Lung (tissue), 12 donors: Measurements from ENCODE around the gene PMM2. TPM values are rescaled to one million over a fixed set of nuclear protein-coding genes. Genes with fewer than 3 reads are reported as not detected.

Experiments used
- ATAC-seq: fragments of 200-7000 bp; cut with Tn5 transposase; one replicate; pipeline ENCODE4 v1.9.1; 2020; ENCODE audit warnings: moderate number of reproducible peaks; ENCODE audit not compliant: insufficient read depth, low FRiP score
- DNase-seq, 3 donors: peaks; one replicate each; pipeline ENCODE4 v3.0.0-alpha.2; 2013 to 2017
- H3K27ac ChIP-seq, 2 donors: one replicate each; pipeline ENCODE4 v1.5.1; 2013; ENCODE audit warnings: mild to moderate bottlenecking in 2 of 2, moderate library complexity in 2 of 2, control low read depth in 1 of 2, inconsistent platforms in 1 of 2, low read depth in 1 of 2, low read length in 1 of 2
- H3K27me3 ChIP-seq, 3 donors: one replicate each; pipeline ENCODE4 v1.5.1; 2013; ENCODE audit warnings: low read length in 2 of 3; ENCODE audit not compliant: control insufficient read depth in 3 of 3, insufficient read depth in 3 of 3
- H3K36me3 ChIP-seq, 4 donors: one replicate each; pipeline ENCODE4 v1.5.1; 2013; ENCODE audit warnings: low read length in 4 of 4, mild to moderate bottlenecking in 1 of 4, moderate library complexity in 1 of 4; ENCODE audit not compliant: control insufficient read depth in 4 of 4, insufficient read depth in 4 of 4
- H3K4me1 ChIP-seq, 5 donors: one replicate each; pipeline ENCODE4 v1.5.1; 2013; ENCODE audit warnings: low read length in 5 of 5, mild to moderate bottlenecking in 2 of 5, moderate library complexity in 1 of 5; ENCODE audit not compliant: control insufficient read depth in 5 of 5, insufficient read depth in 5 of 5
- H3K4me3 ChIP-seq: one replicate; pipeline ENCODE4 v1.5.1; 2013; ENCODE audit warnings: mild to moderate bottlenecking, control low read depth, moderate library complexity
- H3K9ac ChIP-seq, 2 donors: one replicate each; pipeline ENCODE4 v1.5.1; 2013; ENCODE audit warnings: low read length in 2 of 2, control low read depth in 1 of 2; ENCODE audit not compliant: insufficient read depth in 1 of 2
- H3K9me3 ChIP-seq, 4 donors: one replicate each; pipeline ENCODE4 v1.5.1; 2013; ENCODE audit warnings: low read length in 3 of 4, mild to moderate bottlenecking in 1 of 4, moderate library complexity in 1 of 4; ENCODE audit not compliant: control insufficient read depth in 4 of 4, insufficient read depth in 3 of 4
- whole genome bisulfite sequencing, 2 donors: extraction: QIAGEN DNeasy Blood & Tissue Kit; methylation state at CpG; one replicate each; pipeline ENCODE4 v1.1.7; 2013; 5-methylcytosine and 5-hydroxymethylcytosine counted together
- polyA plus RNA-seq, 2 donors: library from polyadenylated mRNA; stranded (reverse); fragments of 200-250 nt; gene quantifications; one replicate each; pipeline ENCODE4 v1.2.1, GENCODE V29; 2013
- total RNA-seq, 2 donors: library from RNA; depleted of rRNA in 1 of 2; stranded (reverse); fragments of >200 nt in 1 of 2; gene quantifications; one replicate each; pipeline ENCODE4 v1.2.1, GENCODE V29; 2014 to 2021
- TF ChIP-seq, protein P1 (sequence below): IDR thresholded peaks from 2 replicates; pipeline ENCODE4 v1.5.1; 2012; ENCODE audit warnings: mild to moderate bottlenecking; ENCODE audit errors: control extremely low read depth, extremely low read depth
- donor health status: control.
- donor health status: control.
- donor health status: Bipolar disorder and iron deficiency.
- donor health status: healthy.
- donor health status: DM: yes; HTN: yes; CAD: no.

Gene PMM2
- total and polyA plus RNA-seq, 4 donors: 27.1 to 40.0 (median 32.0) TPM

GRCh38 chr16:8763083-8763482, 34.6 kb upstream of the PMM2 start:
- Histone ChIP-seq H3K9me3 (no peaks in the 10 kb centered on the region), H3K27ac (no peak overlapping the region), H3K9ac (no peak overlapping the region), H3K27me3 (no peaks in the 10 kb centered on the region), H3K36me3 (peaks cover 0 to 13% (median 3%) of the 10 kb centered on the region in 4 donors), H3K4me1 (no peaks in the 10 kb centered on the region), H3K4me3 (no peak overlapping the region)
- 97% methylated on average over 3 of the region's 3 CpGs for WGBS, 2 donors
- no peak for ATAC-seq
- TF ChIP-seq, protein P1, sequence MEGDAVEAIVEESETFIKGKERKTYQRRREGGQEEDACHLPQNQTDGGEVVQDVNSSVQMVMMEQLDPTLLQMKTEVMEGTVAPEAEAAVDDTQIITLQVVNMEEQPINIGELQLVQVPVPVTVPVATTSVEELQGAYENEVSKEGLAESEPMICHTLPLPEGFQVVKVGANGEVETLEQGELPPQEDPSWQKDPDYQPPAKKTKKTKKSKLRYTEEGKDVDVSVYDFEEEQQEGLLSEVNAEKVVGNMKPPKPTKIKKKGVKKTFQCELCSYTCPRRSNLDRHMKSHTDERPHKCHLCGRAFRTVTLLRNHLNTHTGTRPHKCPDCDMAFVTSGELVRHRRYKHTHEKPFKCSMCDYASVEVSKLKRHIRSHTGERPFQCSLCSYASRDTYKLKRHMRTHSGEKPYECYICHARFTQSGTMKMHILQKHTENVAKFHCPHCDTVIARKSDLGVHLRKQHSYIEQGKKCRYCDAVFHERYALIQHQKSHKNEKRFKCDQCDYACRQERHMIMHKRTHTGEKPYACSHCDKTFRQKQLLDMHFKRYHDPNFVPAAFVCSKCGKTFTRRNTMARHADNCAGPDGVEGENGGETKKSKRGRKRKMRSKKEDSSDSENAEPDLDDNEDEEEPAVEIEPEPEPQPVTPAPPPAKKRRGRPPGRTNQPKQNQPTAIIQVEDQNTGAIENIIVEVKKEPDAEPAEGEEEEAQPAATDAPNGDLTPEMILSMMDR: no peak
- no peak for DNase-seq

- WGBS, 2 donors: 78 to 83% methylated on average over 10 of the region's 10 CpGs
- no peak overlapping the region for H3K27ac ChIP-seq
- H3K36me3 ChIP-seq: peaks cover 0 to 19% (median 3%) of the 10 kb centered on the region in 4 donors
- H3K9me3 ChIP-seq: no peaks in the 10 kb centered on the region
- H3K4me1 ChIP-seq: no peaks in the 10 kb centered on the region
- no peak overlapping the region for H3K4me3 ChIP-seq
- ATAC-seq (no peak), DNase-seq (no peak)
- H3K9ac ChIP-seq: no peak overlapping the region
- TF ChIP-seq, protein P1: no peak
- H3K27me3 ChIP-seq: no peaks in the 10 kb centered on the region
These were observed 33.7 kb upstream of the PMM2 start for GRCh38 chr16:8763899-8764298.

DNA sequence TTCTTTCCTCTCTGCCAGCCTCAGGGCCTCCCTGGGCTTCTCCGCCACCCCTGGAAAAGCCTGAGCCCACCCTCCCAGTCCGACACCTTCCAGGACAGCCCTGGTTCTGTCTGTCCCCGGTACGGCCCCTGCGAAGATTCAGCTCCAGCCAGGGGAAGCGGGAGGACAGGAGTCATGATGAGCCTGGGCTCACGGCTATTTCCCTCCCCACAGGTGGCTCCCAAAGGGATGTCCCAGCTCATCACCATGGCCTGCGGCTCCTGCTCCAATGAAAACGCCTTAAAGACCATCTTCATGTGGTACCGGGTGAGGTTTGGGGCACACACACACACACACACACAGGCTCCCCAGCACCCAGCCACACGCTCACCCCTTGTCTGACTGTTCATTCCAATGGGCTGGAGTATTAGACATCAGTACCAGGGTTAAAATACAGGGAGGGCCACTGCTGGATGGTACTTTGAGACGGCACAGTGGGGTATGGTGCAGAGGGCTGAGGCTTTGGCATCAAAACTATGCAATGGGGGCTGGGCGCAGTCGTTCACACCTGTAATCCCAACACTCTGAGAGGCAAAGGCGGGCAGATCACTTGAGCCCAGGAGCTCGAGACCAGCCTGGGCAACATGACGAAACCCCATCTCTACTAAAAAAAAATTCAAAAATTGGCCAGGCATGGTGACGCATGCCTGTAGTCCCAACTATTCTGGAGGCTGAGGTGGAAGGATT, 33.0 kb upstream of the PMM2 start:
- ATAC-seq (no peak), DNase-seq (no peak)
- H3K27ac ChIP-seq: no peak overlapping the region
- H3K4me3 ChIP-seq: no peak overlapping the region
- peaks cover 0 to 20% (median 3%) of the 10 kb centered on the region in 4 donors for H3K36me3 ChIP-seq
- 89 to 91% methylated on average over 18 of the region's 18 CpGs for WGBS, 2 donors
- H3K9ac ChIP-seq: no peak overlapping the region
- TF ChIP-seq, protein P1: no peak
- no peaks in the 10 kb centered on the region for H3K27me3 ChIP-seq
- no peaks in the 10 kb centered on the region for H3K4me1 ChIP-seq
- H3K9me3 ChIP-seq: no peaks in the 10 kb centered on the region
